Right lobe of liver (tissue), 6 donors: ENCODE measurements around the gene DAPK2. TPM values are rescaled to one million over a fixed set of nuclear protein-coding genes. Genes with fewer than 3 reads are reported as not detected.
"Not testable (repeated sequence)": the region's sequence is repeated elsewhere in the genome, so short reads cannot be mapped to it uniquely, and the experiment has no call there.

Source experiments
- ATAC-seq, 4 donors: fragments of 200-7000 bp; cut with Tn5 transposase; one replicate each; pipeline ENCODE4 v1.9.1; 2020; ENCODE audit warnings: mild to moderate bottlenecking in 4 of 4, moderate library complexity in 4 of 4
- DNase-seq, 3 donors: peaks; one replicate each; pipeline ENCODE4 v3.0.0-alpha.2; 2020
- H3K27ac ChIP-seq, 3 donors: fragments of 200-600 bp; one replicate each; pipeline ENCODE4 v1.8.0; 2022
- H3K27me3 ChIP-seq, 2 donors: fragments of 200-600 bp; one replicate each; pipeline ENCODE4 v1.8.0; 2022
- H3K36me3 ChIP-seq, 4 donors: fragments of 200-600 bp; sonication (generic) in 1 of 4; one replicate each; pipeline versions ENCODE4 v1.5.1 to v1.8.0; 2017 to 2022; ENCODE audit warnings: control low read depth in 1 of 4
- H3K4me1 ChIP-seq, 4 donors: fragments of 200-600 bp; sonication (generic) in 1 of 4; one replicate each; pipeline versions ENCODE4 v1.5.1 to v1.8.0; 2017 to 2022; ENCODE audit warnings: control low read depth in 1 of 4
- H3K4me3 ChIP-seq, 3 donors: fragments of 200-600 bp; one replicate each; pipeline ENCODE4 v1.8.0; 2022
- H3K9me3 ChIP-seq, 4 donors: fragments of 200-600 bp; sonication (generic) in 1 of 4; one replicate each; pipeline versions ENCODE4 v1.5.1 to v1.8.0; 2017 to 2022; ENCODE audit warnings: control low read depth in 1 of 4
- POLR2A ChIP-seq: fragments of 450-650 bp; IDR thresholded peaks from one replicate; pipeline ENCODE4 v1.6.1; 2017; ENCODE audit warnings: antibody characterized with exemption, mild to moderate bottlenecking
- WGBS: methylation state at CpG from one replicate; pipeline ENCODE4 v1.1.6; 2018; ENCODE audit warnings: low coverage, low lambda C conversion rate; ENCODE audit not compliant: insufficient coverage; ENCODE audit errors: missing lambda C conversion rate; 5-methylcytosine and 5-hydroxymethylcytosine counted together
- intact Hi-C, 2 donors: fragments of 100-400 bp; cut with DNase I; formaldehyde crosslinking; loops; one replicate each; pipeline versions ENCODE4 v1.11.2 to v1.14.1; 2022
- total RNA-seq, 6 experiments: library from RNA; depleted of rRNA in 2 of 6; stranded (reverse); fragments of >200 nt in 2 of 6; fragmentation: NEBNext Ultra II Directional in 3 of 6; extraction: Animal tissue kit (Norgen Biotek cat#: 25700) in 3 of 6; gene quantifications; one replicate each; pipeline versions ENCODE4 v1.1.0 to v1.2.4, GENCODE V29; 2016 to 2023
- TF ChIP-seq, protein P1 (sequence below), 4 donors: fragments of 200-600 bp in 3 of 4; fragments of 450-650 bp in 1 of 4; IDR thresholded peaks; one replicate each; pipeline versions ENCODE4 v1.5.1 to v1.8.0; 2016 to 2022; ENCODE audit warnings: antibody characterized with exemption in 4 of 4, mild to moderate bottlenecking in 2 of 4
- donor health status: DM: no; HTN: yes; CAD: no.
- donor health status: DM: no; HTN: no; CAD: no.
- donor health status: DM: no; HTN: no; CAD: no.
- donor health status: DM: no; HTN: yes; CAD: no.
- donor health status: DM: no; HTN: yes; CAD: no.

DAPK2 gene
- total RNA-seq, 6 experiments from 2014 or later = 1.5 to 11.5 (median 4.7) TPM

DNA sequence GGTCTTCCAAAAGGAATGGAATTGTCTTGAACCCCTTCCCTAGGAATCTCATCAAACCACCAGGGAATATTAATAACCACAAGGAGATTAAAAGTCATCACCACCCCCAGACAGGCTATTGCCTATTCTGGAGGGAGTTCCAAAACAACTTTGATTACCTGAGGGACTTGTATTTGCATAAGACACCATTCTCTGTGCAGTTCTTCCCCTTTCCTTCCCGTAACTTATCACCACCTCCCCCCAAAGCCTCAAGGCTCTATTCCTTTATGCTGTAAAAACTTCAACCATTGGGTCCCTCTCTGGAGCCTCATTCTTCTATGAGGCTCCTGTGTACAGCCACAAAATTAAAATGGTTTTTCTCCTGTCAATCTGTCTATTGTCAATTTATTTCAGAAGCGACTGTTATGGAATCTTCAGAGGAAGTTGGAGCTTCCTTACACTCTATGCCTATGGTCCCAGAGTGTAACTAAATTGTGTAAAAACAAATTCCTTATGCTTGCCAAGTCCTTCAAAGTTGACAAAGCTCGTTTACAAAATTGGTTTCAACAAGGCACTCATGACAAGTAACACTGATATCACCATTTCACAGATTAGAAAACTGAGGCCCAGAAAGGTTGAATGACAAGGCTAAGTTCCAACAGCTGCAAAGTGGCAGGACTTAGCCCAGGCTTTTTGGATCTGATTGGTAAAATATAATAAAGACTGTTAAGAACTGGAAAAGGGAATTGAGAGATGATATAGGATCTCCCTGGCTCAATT is 144.2 kb downstream of the DAPK2 start:
- intact Hi-C loops = no loop called here
- H3K4me1 ChIP-seq = peaks cover 0 to 35% (median 5%) of the 10 kb centered on the region in 4 donors
- TF ChIP-seq, protein P1, sequence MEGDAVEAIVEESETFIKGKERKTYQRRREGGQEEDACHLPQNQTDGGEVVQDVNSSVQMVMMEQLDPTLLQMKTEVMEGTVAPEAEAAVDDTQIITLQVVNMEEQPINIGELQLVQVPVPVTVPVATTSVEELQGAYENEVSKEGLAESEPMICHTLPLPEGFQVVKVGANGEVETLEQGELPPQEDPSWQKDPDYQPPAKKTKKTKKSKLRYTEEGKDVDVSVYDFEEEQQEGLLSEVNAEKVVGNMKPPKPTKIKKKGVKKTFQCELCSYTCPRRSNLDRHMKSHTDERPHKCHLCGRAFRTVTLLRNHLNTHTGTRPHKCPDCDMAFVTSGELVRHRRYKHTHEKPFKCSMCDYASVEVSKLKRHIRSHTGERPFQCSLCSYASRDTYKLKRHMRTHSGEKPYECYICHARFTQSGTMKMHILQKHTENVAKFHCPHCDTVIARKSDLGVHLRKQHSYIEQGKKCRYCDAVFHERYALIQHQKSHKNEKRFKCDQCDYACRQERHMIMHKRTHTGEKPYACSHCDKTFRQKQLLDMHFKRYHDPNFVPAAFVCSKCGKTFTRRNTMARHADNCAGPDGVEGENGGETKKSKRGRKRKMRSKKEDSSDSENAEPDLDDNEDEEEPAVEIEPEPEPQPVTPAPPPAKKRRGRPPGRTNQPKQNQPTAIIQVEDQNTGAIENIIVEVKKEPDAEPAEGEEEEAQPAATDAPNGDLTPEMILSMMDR (IDR thresholded peaks at IDR 0.05) = no peak
- no peak for TF ChIP-seq POLR2A
- H3K27ac ChIP-seq = no peak overlapping the region
- DNase-seq = no peak
- no peaks in the 10 kb centered on the region for H3K27me3 ChIP-seq
- ATAC-seq = no peak
- no peak overlapping the region for H3K4me3 ChIP-seq
- H3K9me3 ChIP-seq = no peaks in the 10 kb centered on the region
- WGBS = 33% methylated on average over 3 of the region's 3 CpGs
- no peaks in the 10 kb centered on the region for H3K36me3 ChIP-seq

DNA sequence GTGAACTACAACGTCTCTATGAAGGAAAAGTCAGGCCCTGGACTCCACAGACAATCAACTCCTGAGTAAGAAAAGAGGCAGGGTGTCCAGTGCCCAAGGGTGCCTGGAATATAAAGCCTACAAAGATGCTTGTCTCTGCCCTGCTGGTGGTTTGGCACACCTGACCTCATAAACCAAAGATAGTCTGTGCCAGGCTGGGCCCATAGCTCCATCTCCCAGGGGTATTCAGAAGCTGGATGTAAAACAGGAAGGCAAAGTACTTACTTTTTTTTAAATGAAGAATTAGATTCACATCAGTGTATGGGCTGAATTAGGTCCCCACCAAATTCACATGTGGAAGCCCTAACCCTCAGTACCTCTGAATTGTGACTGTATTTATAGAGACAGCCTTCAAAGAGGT is 146.0 kb downstream of the DAPK2 start:
- H3K9me3 ChIP-seq = no peaks in the 10 kb centered on the region
- 80% methylated on average over 1 of the region's 1 CpG for WGBS
- H3K4me3 ChIP-seq = no peak overlapping the region
- no peak for TF ChIP-seq POLR2A
- TF ChIP-seq, protein P1 (IDR thresholded peaks at IDR 0.05) = no peak
- DNase-seq (peak in 1 of 3 donors; percentile 0), ATAC-seq (no peak)
- H3K27ac ChIP-seq = no peak overlapping the region
- H3K27me3 ChIP-seq = no peaks in the 10 kb centered on the region
- intact Hi-C loops = no loop called here
- H3K4me1 ChIP-seq = peaks cover 0 to 50% (median 5%) of the 10 kb centered on the region in 4 donors
- H3K36me3 ChIP-seq = no peaks in the 10 kb centered on the region

DNA sequence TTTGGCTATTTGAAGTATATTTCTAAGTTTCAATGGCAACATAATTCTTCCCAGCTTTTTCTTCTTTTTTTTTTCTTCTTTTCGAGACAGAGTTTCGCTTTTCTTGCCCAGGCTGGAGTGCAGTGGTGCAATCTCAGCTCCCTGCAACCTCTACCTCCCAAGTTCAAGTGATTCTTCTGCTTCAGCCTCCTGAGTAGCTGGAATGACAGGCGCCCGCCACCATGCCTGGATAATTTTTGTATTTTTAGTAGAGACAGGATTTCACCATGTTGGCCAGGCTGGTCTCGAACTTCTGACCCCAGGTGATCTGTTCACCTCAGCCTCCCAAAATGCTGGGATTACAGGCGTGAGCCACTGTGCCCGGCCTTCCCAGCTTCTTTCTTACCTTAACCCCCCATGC is 146.7 kb downstream of the DAPK2 start:
- Histone ChIP-seq H3K27ac (peak overlapping the region in 1 of 3 donors; percentile 20), H3K4me1 (peaks cover 0 to 50% (median 5%) of the 10 kb centered on the region in 4 donors)
- 62% methylated on average over 7 of the region's 7 CpGs for WGBS
- peak in 1 of 3 donors; percentile 36 for DNase-seq
- not testable (repeated sequence) for H3K4me3 ChIP-seq, H3K36me3 ChIP-seq, H3K9me3 ChIP-seq, H3K27me3 ChIP-seq, ATAC-seq
- intact Hi-C loops = loop anchor here (10.0 kb wide), 2 partner anchors 45 to 155 kb away; no protein-coding TSS in a partner anchor

DNA sequence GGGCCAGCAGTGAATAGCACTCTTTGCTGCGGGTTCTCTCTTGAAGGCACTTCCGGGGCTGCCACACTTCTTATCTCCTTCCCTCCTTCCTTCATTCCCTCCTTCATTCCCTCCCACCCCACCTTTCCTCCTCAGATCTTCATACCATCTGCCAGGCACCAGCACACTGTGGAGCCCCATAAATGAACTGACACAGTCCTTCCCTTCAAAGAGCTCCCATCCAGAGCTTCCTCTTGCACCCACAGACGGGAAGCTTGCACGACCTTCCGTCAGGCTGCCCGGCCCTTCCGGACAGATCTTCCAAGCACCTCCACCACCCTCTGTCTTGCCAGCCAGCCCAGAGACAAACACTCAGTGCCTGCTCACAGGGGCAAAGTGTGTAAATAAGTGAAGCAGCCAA is 147.1 kb downstream of the DAPK2 start:
- WGBS = 34% methylated on average over 7 of the region's 7 CpGs
- H3K4me1 ChIP-seq = peaks cover 0 to 50% (median 5%) of the 10 kb centered on the region in 4 donors
- TF ChIP-seq POLR2A = no peak
- TF ChIP-seq, protein P1 (IDR thresholded peaks at IDR 0.05) = no peak
- H3K9me3 ChIP-seq = no peaks in the 10 kb centered on the region
- peak; percentile 39 to 72 (median 64) for ATAC-seq
- no peaks in the 10 kb centered on the region for H3K36me3 ChIP-seq
- peak; percentile 62 to 79 (median 64) for DNase-seq
- H3K27ac ChIP-seq = peak overlapping the region in 1 of 3 donors; percentile 20
- no peaks in the 10 kb centered on the region for H3K27me3 ChIP-seq
- intact Hi-C loops = loop anchor here (10.0 kb wide), 2 partner anchors 46 to 154 kb away; no protein-coding TSS in a partner anchor
- no peak overlapping the region for H3K4me3 ChIP-seq
